ENCODE data around the gene OTULIN. TPM values are rescaled to one million over a fixed set of nuclear protein-coding genes. Genes with fewer than 3 reads are reported as not detected.

Gene OTULIN
- polyA plus RNA-seq, 1 donor (not counting 4 experiments of a cell fraction or from before 2014, with no cell fraction given), result 18.3 TPM

DNA sequence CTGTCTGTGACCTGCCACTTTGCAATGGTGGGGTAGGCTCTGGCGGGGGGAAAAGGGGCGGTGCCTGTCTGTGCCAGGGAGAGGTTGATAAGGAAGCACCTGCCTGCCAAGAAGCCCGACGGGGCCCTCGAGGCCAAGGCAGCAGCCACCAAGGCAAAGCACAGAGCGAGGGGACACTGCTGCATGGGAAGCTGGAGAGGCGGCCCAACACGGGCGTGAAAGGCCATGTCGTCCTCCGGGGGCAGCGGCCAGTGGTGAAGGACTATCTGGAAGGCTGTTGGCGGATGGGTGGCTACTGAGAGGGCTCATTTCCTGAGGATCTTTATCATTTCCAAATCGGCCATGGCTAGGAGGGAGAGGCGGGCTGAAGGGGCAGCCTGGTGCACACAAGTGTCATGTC, 66.4 kb downstream of the OTULIN start:
- Histone ChIP-seq H3K9ac (ENCODE audit: control insufficient read depth, extremely low read depth, insufficient read depth, low read length) (no peak overlapping the region), H3K27me3 (ENCODE audit: control insufficient read depth, extremely low read depth, insufficient read depth, low read length) (no peaks in the 10 kb centered on the region), H4K20me1 (ENCODE audit: control insufficient read depth, extremely low read depth, insufficient read depth, low read length) (no peaks in the 10 kb centered on the region), H2AFZ (ENCODE audit: control insufficient read depth, low read length) (no peak overlapping the region), H3K4me1 (ENCODE audit: control insufficient read depth, extremely low read depth, insufficient read depth, low read length) (peaks cover 6% of the 10 kb centered on the region), H3K4me2 (ENCODE audit: control insufficient read depth, extremely low read depth, insufficient read depth, low read depth, low read length) (no peak overlapping the region), H3K9me3 (ENCODE audit: control insufficient read depth, low read depth, low read length) (no peaks in the 10 kb centered on the region), H3K4me3 (ENCODE audit: control insufficient read depth in 2 of 3, extremely low read depth in 1 of 3, insufficient read depth in 2 of 3, low read depth in 1 of 3, low read length in 3 of 3) (no peak overlapping the region), H3K79me2 (ENCODE audit: control insufficient read depth, insufficient read depth, low read length) (no peaks in the 10 kb centered on the region), H3K27ac (ENCODE audit: control insufficient read depth, insufficient read depth, low read length) (no peak overlapping the region), H3K36me3 (ENCODE audit: control insufficient read depth in 2 of 2, extremely low read depth in 1 of 2, insufficient read depth in 2 of 2, low read length in 2 of 2) (no peaks in the 10 kb centered on the region), H3K9me1 (ENCODE audit: control insufficient read depth, extremely low read depth, insufficient read depth, low read length) (no peaks in the 10 kb centered on the region)
- DNase-seq (ENCODE audit: low read depth, low spot score) (no peak), FAIRE-seq (no peak)
- dilution Hi-C loops (cut with MboI; ENCODE audit: extremely low pct_ligation_motif_present, low sequenced_read_pairs), result no loop called here
- TF ChIP-seq EZH2 (IDR thresholded peaks at IDR 0.05; ENCODE audit: low read length), result no peak
- TF ChIP-seq, protein P1, sequence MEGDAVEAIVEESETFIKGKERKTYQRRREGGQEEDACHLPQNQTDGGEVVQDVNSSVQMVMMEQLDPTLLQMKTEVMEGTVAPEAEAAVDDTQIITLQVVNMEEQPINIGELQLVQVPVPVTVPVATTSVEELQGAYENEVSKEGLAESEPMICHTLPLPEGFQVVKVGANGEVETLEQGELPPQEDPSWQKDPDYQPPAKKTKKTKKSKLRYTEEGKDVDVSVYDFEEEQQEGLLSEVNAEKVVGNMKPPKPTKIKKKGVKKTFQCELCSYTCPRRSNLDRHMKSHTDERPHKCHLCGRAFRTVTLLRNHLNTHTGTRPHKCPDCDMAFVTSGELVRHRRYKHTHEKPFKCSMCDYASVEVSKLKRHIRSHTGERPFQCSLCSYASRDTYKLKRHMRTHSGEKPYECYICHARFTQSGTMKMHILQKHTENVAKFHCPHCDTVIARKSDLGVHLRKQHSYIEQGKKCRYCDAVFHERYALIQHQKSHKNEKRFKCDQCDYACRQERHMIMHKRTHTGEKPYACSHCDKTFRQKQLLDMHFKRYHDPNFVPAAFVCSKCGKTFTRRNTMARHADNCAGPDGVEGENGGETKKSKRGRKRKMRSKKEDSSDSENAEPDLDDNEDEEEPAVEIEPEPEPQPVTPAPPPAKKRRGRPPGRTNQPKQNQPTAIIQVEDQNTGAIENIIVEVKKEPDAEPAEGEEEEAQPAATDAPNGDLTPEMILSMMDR (optimal IDR thresholded peaks at IDR 0.05 in 1 of 3, IDR thresholded peaks at IDR 0.05 in 1 of 3, conservative IDR thresholded peaks at IDR 0.05 in 1 of 3; ENCODE audit: extremely low read depth in 1 of 3, insufficient read depth in 2 of 3, low read length in 3 of 3), result no peak

DNA sequence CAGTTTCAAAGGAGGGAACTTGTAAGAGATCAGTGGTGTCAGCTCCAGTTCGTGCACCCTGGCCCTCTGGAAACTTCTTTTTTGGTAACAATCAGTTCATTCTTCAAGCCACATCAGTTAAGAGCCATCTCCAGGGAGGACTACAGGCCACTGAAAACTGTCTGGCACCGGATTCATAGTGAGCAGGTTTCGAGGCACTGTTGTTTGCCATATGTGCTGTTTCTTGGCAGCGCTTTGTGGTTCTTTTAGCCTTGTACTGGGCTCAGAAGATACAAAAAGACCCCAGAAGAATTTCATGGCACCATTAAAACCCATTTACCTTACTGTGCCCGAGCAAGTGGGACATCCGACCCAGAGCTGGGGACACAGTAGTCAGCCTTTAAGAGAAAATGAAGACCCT, 68.5 kb downstream of the OTULIN start:
- no peaks in the 10 kb centered on the region for H3K79me2 ChIP-seq (ENCODE audit: control insufficient read depth, insufficient read depth, low read length)
- no peaks in the 10 kb centered on the region for H3K4me1 ChIP-seq (ENCODE audit: control insufficient read depth, extremely low read depth, insufficient read depth, low read length)
- H3K9me3 ChIP-seq (ENCODE audit: control insufficient read depth, low read depth, low read length), result no peaks in the 10 kb centered on the region
- no peak overlapping the region for H3K27ac ChIP-seq (ENCODE audit: control insufficient read depth, insufficient read depth, low read length)
- H2AFZ ChIP-seq (ENCODE audit: control insufficient read depth, low read length), result no peak overlapping the region
- H3K9ac ChIP-seq (ENCODE audit: control insufficient read depth, extremely low read depth, insufficient read depth, low read length), result no peak overlapping the region
- TF ChIP-seq EZH2 (IDR thresholded peaks at IDR 0.05; ENCODE audit: low read length), result no peak
- TF ChIP-seq, protein P1 (optimal IDR thresholded peaks at IDR 0.05 in 1 of 3, IDR thresholded peaks at IDR 0.05 in 1 of 3, conservative IDR thresholded peaks at IDR 0.05 in 1 of 3; ENCODE audit: extremely low read depth in 1 of 3, insufficient read depth in 2 of 3, low read length in 3 of 3), result no peak
- no peak overlapping the region for H3K4me2 ChIP-seq (ENCODE audit: control insufficient read depth, extremely low read depth, insufficient read depth, low read depth, low read length)
- no peak for FAIRE-seq
- H3K9me1 ChIP-seq (ENCODE audit: control insufficient read depth, extremely low read depth, insufficient read depth, low read length), result no peaks in the 10 kb centered on the region
- DNase-seq (ENCODE audit: low read depth, low spot score), result no peak
- H3K4me3 ChIP-seq (ENCODE audit: control insufficient read depth in 2 of 3, extremely low read depth in 1 of 3, insufficient read depth in 2 of 3, low read depth in 1 of 3, low read length in 3 of 3), result no peak overlapping the region
- no peaks in the 10 kb centered on the region for H3K27me3 ChIP-seq (ENCODE audit: control insufficient read depth, extremely low read depth, insufficient read depth, low read length)
- no peaks in the 10 kb centered on the region for H3K36me3 ChIP-seq (ENCODE audit: control insufficient read depth in 2 of 2, extremely low read depth in 1 of 2, insufficient read depth in 2 of 2, low read length in 2 of 2)
- no peaks in the 10 kb centered on the region for H4K20me1 ChIP-seq (ENCODE audit: control insufficient read depth, extremely low read depth, insufficient read depth, low read length)
- dilution Hi-C loops (cut with MboI; ENCODE audit: extremely low pct_ligation_motif_present, low sequenced_read_pairs), result no loop called here
